H9 (cell line): Measurements from ENCODE around the gene MIOS. TPM values are rescaled to one million over a fixed set of nuclear protein-coding genes. Genes with fewer than 3 reads are reported as not detected.

Experiments
- DNase-seq: peaks from one replicate; pipeline ENCODE4 v3.0.0-alpha.2; 2017
- H2AFZ ChIP-seq: one replicate; pipeline ENCODE4 v1.6.1; 2013; ENCODE audit warnings: mild to moderate bottlenecking, low read length, control low read depth, moderate library complexity
- H2AK5ac ChIP-seq: 2 replicates; pipeline ENCODE4 v1.6.1; 2013; ENCODE audit warnings: low read length, control low read depth, mixed read lengths; ENCODE audit not compliant: insufficient read length
- H2BK120ac ChIP-seq: one replicate; pipeline ENCODE4 v1.6.1; 2013; ENCODE audit warnings: low read depth, mild to moderate bottlenecking, low read length, control low read depth, inconsistent platforms; ENCODE audit not compliant: poor library complexity, severe bottlenecking
- H2BK12ac ChIP-seq: 2 replicates; pipeline ENCODE4 v1.6.1; 2013; ENCODE audit warnings: low read length, control low read depth, mixed read lengths, low read depth; ENCODE audit not compliant: insufficient read length
- H2BK15ac ChIP-seq: 2 replicates; pipeline ENCODE4 v1.6.1; 2013; ENCODE audit warnings: low read depth, low read length, control low read depth
- H2BK20ac ChIP-seq: one replicate; pipeline ENCODE4 v1.6.1; 2013; ENCODE audit warnings: low read depth, mild to moderate bottlenecking, low read length, control low read depth, inconsistent platforms; ENCODE audit not compliant: poor library complexity, severe bottlenecking
- H2BK5ac ChIP-seq: 2 replicates; pipeline ENCODE4 v1.6.1; 2013; ENCODE audit warnings: low read length, control low read depth, mixed read lengths; ENCODE audit not compliant: insufficient read length
- H3K14ac ChIP-seq: 2 replicates; pipeline ENCODE4 v1.6.1; 2013; ENCODE audit warnings: low read length, control low read depth; ENCODE audit not compliant: insufficient read depth
- H3K18ac ChIP-seq: 2 replicates; pipeline ENCODE4 v1.6.1; 2013; ENCODE audit warnings: low read depth, mild to moderate bottlenecking, mixed read lengths, low read length, control low read depth; ENCODE audit not compliant: insufficient read length
- H3K23ac ChIP-seq: 2 replicates; pipeline ENCODE4 v1.6.1; 2013; ENCODE audit warnings: low read length, control low read depth, mixed read lengths, low read depth; ENCODE audit not compliant: insufficient read length
- H3K23me2 ChIP-seq: 2 replicates; pipeline ENCODE4 v1.6.1; 2013; ENCODE audit warnings: low read depth, mild to moderate bottlenecking, mixed read lengths, low read length, control low read depth; ENCODE audit not compliant: insufficient read length, poor library complexity, severe bottlenecking
- H3K27ac ChIP-seq: 2 replicates; pipeline ENCODE4 v1.5.1; 2013; ENCODE audit warnings: low read length, control low read depth, mixed read lengths, low read depth; ENCODE audit not compliant: insufficient read length
- H3K27me3 ChIP-seq: 2 replicates; pipeline ENCODE4 v1.6.1; 2013; ENCODE audit warnings: low read length, control low read depth, inconsistent platforms; ENCODE audit not compliant: insufficient read depth
- H3K4ac ChIP-seq: 2 replicates; pipeline ENCODE4 v1.6.1; 2013; ENCODE audit warnings: low read depth, mild to moderate bottlenecking, control low read depth, inconsistent platforms, low read length, moderate library complexity
- H3K4me1 ChIP-seq: 2 replicates; pipeline ENCODE4 v1.6.1; 2013; ENCODE audit warnings: low read length, control low read depth, inconsistent platforms; ENCODE audit not compliant: insufficient read depth
- H3K4me2 ChIP-seq: 2 replicates; pipeline ENCODE4 v1.6.1; 2013; ENCODE audit warnings: low read length, control low read depth, mixed read lengths; ENCODE audit not compliant: insufficient read length, insufficient read depth
- H3K56ac ChIP-seq: 2 replicates; pipeline ENCODE4 v1.6.1; 2013; ENCODE audit warnings: low read depth, mild to moderate bottlenecking, mixed read lengths, low read length, control low read depth; ENCODE audit not compliant: insufficient read length
- H3K79me1 ChIP-seq: 2 replicates; pipeline ENCODE4 v1.6.1; 2013; ENCODE audit warnings: low read depth, mild to moderate bottlenecking, moderate library complexity, low read length, control low read depth, inconsistent platforms; ENCODE audit not compliant: insufficient read depth, poor library complexity, severe bottlenecking
- H3K79me2 ChIP-seq: 2 replicates; pipeline ENCODE4 v1.6.1; 2013; ENCODE audit warnings: low read length, control low read depth, inconsistent platforms; ENCODE audit not compliant: insufficient read depth
- H3K9ac ChIP-seq: 2 replicates; pipeline ENCODE4 v1.6.1; 2013; ENCODE audit warnings: low read length, control low read depth, mixed read lengths; ENCODE audit not compliant: insufficient read length; ENCODE audit errors: extremely low read depth
- H3K9me3 ChIP-seq: one replicate; pipeline ENCODE4 v1.6.1; 2013; ENCODE audit warnings: low read depth, low read length, inconsistent platforms; ENCODE audit not compliant: control insufficient read depth
- H3T11ph ChIP-seq: one replicate; pipeline ENCODE4 v1.6.1; 2013; ENCODE audit warnings: mild to moderate bottlenecking, low read length, control low read depth, inconsistent platforms
- H4K20me1 ChIP-seq: one replicate; pipeline ENCODE4 v1.6.1; 2013; ENCODE audit not compliant: control insufficient read depth, insufficient read length, insufficient read depth
- H4K5ac ChIP-seq: 2 replicates; pipeline ENCODE4 v1.6.1; 2013; ENCODE audit warnings: low read depth, mild to moderate bottlenecking, mixed read lengths, low read length, control low read depth; ENCODE audit not compliant: insufficient read length
- H4K8ac ChIP-seq: replicated peaks from 2 replicates; pipeline ENCODE4 v1.6.1; 2013; ENCODE audit warnings: low read length, control low read depth, mixed read lengths, low read depth; ENCODE audit not compliant: insufficient read length
- H4K91ac ChIP-seq: 2 replicates; pipeline ENCODE4 v1.6.1; 2013; ENCODE audit warnings: low read depth, mild to moderate bottlenecking, moderate library complexity, mixed read lengths, low read length, control low read depth; ENCODE audit not compliant: insufficient read length
- H3K27ac Mint-ChIP-seq, 3 experiments: 2 replicates in 2 of 3; 3 replicates in 1 of 3; pipeline ENCODE4 v1.8.0; 2020 to 2021; ENCODE audit warnings: mixed read lengths in 3 of 3, mild to moderate bottlenecking in 1 of 3, moderate library complexity in 1 of 3
- H3K27me3 Mint-ChIP-seq: 2 replicates; pipeline ENCODE4 v1.8.0; 2021; ENCODE audit warnings: low read depth, mild to moderate bottlenecking, moderate library complexity, mixed read lengths
- H3K36me3 Mint-ChIP-seq, 3 experiments: 2 replicates in 2 of 3; 3 replicates in 1 of 3; pipeline ENCODE4 v1.8.0; 2020 to 2021; ENCODE audit warnings: low read depth in 3 of 3, mixed read lengths in 3 of 3; ENCODE audit not compliant: insufficient read depth in 1 of 3
- H3K4me1 Mint-ChIP-seq, 2 experiments: 2 replicates each; pipeline ENCODE4 v1.8.0; 2020; ENCODE audit warnings: mixed read lengths in 2 of 2
- H3K4me3 Mint-ChIP-seq, 2 experiments: 2 replicates in 1 of 2; 3 replicates in 1 of 2; pipeline ENCODE4 v1.8.0; 2020 to 2021; ENCODE audit warnings: mild to moderate bottlenecking in 2 of 2, mixed read lengths in 2 of 2, moderate library complexity in 1 of 2
- H3K9me3 Mint-ChIP-seq, 2 experiments: 2 replicates in 1 of 2; 3 replicates in 1 of 2; pipeline ENCODE4 v1.8.0; 2020; ENCODE audit warnings: mild to moderate bottlenecking in 2 of 2, mixed read lengths in 2 of 2, moderate library complexity in 1 of 2
- WGBS: extraction: QIAGEN DNeasy Blood & Tissue Kit; methylation state at CpG from one replicate; pipeline ENCODE4 v1.1.7; 2013; ENCODE audit warnings: missing lambda C conversion rate, low lambda C conversion rate, mixed read lengths; ENCODE audit not compliant: insufficient read length; ENCODE audit errors: extremely low coverage; 5-methylcytosine and 5-hydroxymethylcytosine counted together
- total RNA-seq: library from RNA; stranded (reverse); gene quantifications from 2 replicates; pipeline ENCODE4 v1.2.1, GENCODE V29; 2021
- TF ChIP-seq, protein P1 (sequence below): fragments of 200-600 bp; sonication (generic); conservative IDR thresholded peaks from 3 replicates; pipeline ENCODE4 v1.8.0; 2021; ENCODE audit warnings: antibody characterized with exemption, mild to moderate bottlenecking

MIOS gene
- total RNA-seq, 1 experiment from 2014 or later, result 46.4 TPM

DNA sequence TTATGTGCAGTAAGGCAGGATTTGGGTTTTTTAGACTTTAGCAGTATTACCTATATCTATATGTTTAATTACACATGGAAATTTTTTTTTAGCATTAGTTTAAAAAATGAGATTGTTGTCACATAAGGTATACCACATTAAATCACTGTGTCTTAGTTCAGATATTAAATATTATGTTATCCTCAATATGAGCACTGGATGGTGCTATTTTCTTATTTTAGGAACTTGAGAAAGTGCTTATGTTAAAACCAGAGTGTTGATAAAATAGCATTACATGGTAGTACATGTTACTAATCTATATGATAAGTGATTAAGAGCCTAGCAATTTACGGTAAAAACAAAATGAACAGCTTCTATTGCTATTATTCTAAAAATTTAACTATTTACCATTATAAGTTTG lies 28.8 kb downstream of the MIOS start:
- no CpG with 5 or more reads among the region's 1 CpG for WGBS
- no peak overlapping the region for H3K27ac Mint-ChIP-seq
- Histone ChIP-seq H2BK15ac (no peak overlapping the region), H3T11ph (no peak overlapping the region), H2BK5ac (no peak overlapping the region), H3K18ac (no peak overlapping the region), H2AFZ (no peak overlapping the region), H3K9me3 (no peaks in the 10 kb centered on the region), H3K9ac (no peak overlapping the region), H3K23ac (no peak overlapping the region), H3K79me2 (no peaks in the 10 kb centered on the region), H4K5ac (no peak overlapping the region), H4K91ac (no peak overlapping the region), H3K23me2 (no peaks in the 10 kb centered on the region), H4K8ac (no peak overlapping the region), H3K27me3 (no peaks in the 10 kb centered on the region), H3K4me2 (no peak overlapping the region), H4K20me1 (no peaks in the 10 kb centered on the region), H2BK20ac (no peak overlapping the region), H3K4me1 (no peaks in the 10 kb centered on the region), H3K4ac (no peak overlapping the region), H3K79me1 (no peaks in the 10 kb centered on the region), H3K14ac (no peak overlapping the region), H2AK5ac (no peak overlapping the region), H3K27ac (no peak overlapping the region), H3K56ac (no peak overlapping the region), H2BK12ac (no peak overlapping the region), H2BK120ac (no peak overlapping the region)
- no peaks in the 10 kb centered on the region for H3K4me1 Mint-ChIP-seq
- peaks cover under 1% of the 10 kb centered on the region; the same call in 1 of the 2 replicates for H3K27me3 Mint-ChIP-seq
- peaks cover 61 to 78% (median 72%) of the 10 kb centered on the region in 3 experiments for H3K36me3 Mint-ChIP-seq
- peaks cover 18 to 29% of the 10 kb centered on the region in 2 experiments for H3K9me3 Mint-ChIP-seq
- no peak overlapping the region for H3K4me3 Mint-ChIP-seq
- DNase-seq, result no peak
- TF ChIP-seq, protein P1, sequence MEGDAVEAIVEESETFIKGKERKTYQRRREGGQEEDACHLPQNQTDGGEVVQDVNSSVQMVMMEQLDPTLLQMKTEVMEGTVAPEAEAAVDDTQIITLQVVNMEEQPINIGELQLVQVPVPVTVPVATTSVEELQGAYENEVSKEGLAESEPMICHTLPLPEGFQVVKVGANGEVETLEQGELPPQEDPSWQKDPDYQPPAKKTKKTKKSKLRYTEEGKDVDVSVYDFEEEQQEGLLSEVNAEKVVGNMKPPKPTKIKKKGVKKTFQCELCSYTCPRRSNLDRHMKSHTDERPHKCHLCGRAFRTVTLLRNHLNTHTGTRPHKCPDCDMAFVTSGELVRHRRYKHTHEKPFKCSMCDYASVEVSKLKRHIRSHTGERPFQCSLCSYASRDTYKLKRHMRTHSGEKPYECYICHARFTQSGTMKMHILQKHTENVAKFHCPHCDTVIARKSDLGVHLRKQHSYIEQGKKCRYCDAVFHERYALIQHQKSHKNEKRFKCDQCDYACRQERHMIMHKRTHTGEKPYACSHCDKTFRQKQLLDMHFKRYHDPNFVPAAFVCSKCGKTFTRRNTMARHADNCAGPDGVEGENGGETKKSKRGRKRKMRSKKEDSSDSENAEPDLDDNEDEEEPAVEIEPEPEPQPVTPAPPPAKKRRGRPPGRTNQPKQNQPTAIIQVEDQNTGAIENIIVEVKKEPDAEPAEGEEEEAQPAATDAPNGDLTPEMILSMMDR, result no peak; the same call in 2 of the 3 replicates
